Liver (tissue), 9 donors: Measurements from ENCODE around the gene LRRC7. TPM values are rescaled to one million over a fixed set of nuclear protein-coding genes. Genes with fewer than 3 reads are reported as not detected.

Source experiments
- DNase-seq: peaks from one replicate; pipeline ENCODE4 v3.0.0-alpha.2; 2017; ENCODE audit warnings: low spot score
- H3K27ac ChIP-seq, 2 donors: one replicate each; pipeline ENCODE4 v1.7.0; 2013; ENCODE audit warnings: inconsistent platforms in 2 of 2, low read length in 2 of 2, control low read depth in 1 of 2, low read depth in 1 of 2, mild to moderate bottlenecking in 1 of 2
- H3K27me3 ChIP-seq, 4 donors: one replicate each; pipeline versions ENCODE4 v1.6.1 to v1.7.0; 2013; ENCODE audit warnings: low read length in 3 of 4, inconsistent platforms in 1 of 4, mild to moderate bottlenecking in 1 of 4, moderate library complexity in 1 of 4; ENCODE audit not compliant: control insufficient read depth in 4 of 4, insufficient read depth in 4 of 4
- H3K36me3 ChIP-seq, 4 donors: one replicate each; pipeline versions ENCODE4 v1.6.1 to v1.7.0; 2013; ENCODE audit warnings: low read length in 3 of 4, mild to moderate bottlenecking in 3 of 4, low read depth in 1 of 4, moderate library complexity in 1 of 4; ENCODE audit not compliant: control insufficient read depth in 4 of 4, insufficient read depth in 3 of 4
- H3K4me1 ChIP-seq, 4 donors: one replicate each; pipeline versions ENCODE4 v1.6.1 to v1.7.0; 2013; ENCODE audit warnings: low read length in 3 of 4, mild to moderate bottlenecking in 3 of 4, moderate library complexity in 1 of 4; ENCODE audit not compliant: control insufficient read depth in 4 of 4, insufficient read depth in 4 of 4
- H3K4me3 ChIP-seq, 3 donors: one replicate each; pipeline versions ENCODE4 v1.6.1 to v1.7.0; 2013; ENCODE audit warnings: low read length in 3 of 3, control low read depth in 1 of 3, low read depth in 1 of 3, mild to moderate bottlenecking in 1 of 3
- H3K9ac ChIP-seq, 2 donors: one replicate each; pipeline ENCODE4 v1.7.0; 2013; ENCODE audit warnings: low read length in 2 of 2, mild to moderate bottlenecking in 2 of 2, moderate library complexity in 2 of 2, control low read depth in 1 of 2, low read depth in 1 of 2
- H3K9me3 ChIP-seq, 4 donors: one replicate each; pipeline versions ENCODE4 v1.6.1 to v1.7.0; 2013; ENCODE audit warnings: low read length in 3 of 4; ENCODE audit not compliant: control insufficient read depth in 4 of 4
- ATF3 ChIP-seq: IDR thresholded peaks from 2 replicates; pipeline ENCODE4 v1.6.1; 2016; ENCODE audit warnings: antibody characterized with exemption
- CTCF ChIP-seq: fragments of 150-350 bp; IDR thresholded peaks from 2 replicates; pipeline ENCODE4 v1.5.1; 2017; ENCODE audit warnings: improper control_type of control experiment, low read depth, low read length; ENCODE audit not compliant: missing input control
- EGR1 ChIP-seq, 2 donors: IDR thresholded peaks; 2 replicates each; pipeline ENCODE4 v1.6.1; 2016 to 2018; ENCODE audit warnings: antibody characterized with exemption in 2 of 2, low read depth in 2 of 2
- FOXA1 ChIP-seq: IDR thresholded peaks from 2 replicates; pipeline ENCODE4 v1.6.1; 2016; ENCODE audit warnings: antibody characterized with exemption
- FOXA2 ChIP-seq: IDR thresholded peaks from 2 replicates; pipeline ENCODE4 v1.6.1; 2016; ENCODE audit warnings: antibody characterized with exemption
- GABPA ChIP-seq, 2 donors: IDR thresholded peaks in 1 of 2; conservative IDR thresholded peaks in 1 of 2; 2 replicates each; pipeline ENCODE4 v1.6.1; 2016; ENCODE audit warnings: antibody characterized with exemption in 2 of 2, mild to moderate bottlenecking in 1 of 2, moderate library complexity in 1 of 2
- HNF4A ChIP-seq, 2 donors: conservative IDR thresholded peaks; 2 replicates each; pipeline ENCODE4 v1.6.1; 2016; ENCODE audit warnings: antibody characterized with exemption in 2 of 2, mild to moderate bottlenecking in 2 of 2
- HNF4G ChIP-seq: IDR thresholded peaks from 2 replicates; pipeline ENCODE4 v1.6.1; 2016; ENCODE audit warnings: antibody characterized with exemption
- JUND ChIP-seq, 2 donors: IDR thresholded peaks; 2 replicates each; pipeline ENCODE4 v1.6.1; 2016; ENCODE audit warnings: antibody characterized with exemption in 2 of 2
- MAX ChIP-seq: IDR thresholded peaks from 2 replicates; pipeline ENCODE4 v1.6.1; 2016; ENCODE audit warnings: antibody characterized with exemption
- NR2F2 ChIP-seq: IDR thresholded peaks from 2 replicates; pipeline ENCODE4 v1.6.1; 2016; ENCODE audit warnings: antibody characterized with exemption
- RAD21 ChIP-seq, 2 donors: IDR thresholded peaks; 2 replicates each; pipeline ENCODE4 v1.6.1; 2016; ENCODE audit warnings: antibody characterized with exemption in 2 of 2, mild to moderate bottlenecking in 2 of 2
- REST ChIP-seq: IDR thresholded peaks from 2 replicates; pipeline ENCODE4 v1.6.1; 2016; ENCODE audit warnings: antibody characterized with exemption, mild to moderate bottlenecking
- RXRA ChIP-seq, 2 donors: IDR thresholded peaks; 2 replicates each; pipeline ENCODE4 v1.6.1; 2017 to 2018; ENCODE audit warnings: antibody characterized with exemption in 2 of 2, mild to moderate bottlenecking in 1 of 2
- SP1 ChIP-seq: IDR thresholded peaks from 2 replicates; pipeline ENCODE4 v1.6.1; 2018; ENCODE audit warnings: antibody characterized with exemption, mild to moderate bottlenecking
- TAF1 ChIP-seq: conservative IDR thresholded peaks from 2 replicates; pipeline ENCODE4 v1.6.1; 2016; ENCODE audit warnings: antibody characterized with exemption, mild to moderate bottlenecking
- YY1 ChIP-seq: IDR thresholded peaks from 2 replicates; pipeline ENCODE4 v1.6.1; 2016; ENCODE audit warnings: antibody characterized with exemption, mild to moderate bottlenecking
- ZBTB33 ChIP-seq: IDR thresholded peaks from 2 replicates; pipeline ENCODE4 v1.6.1; 2016; ENCODE audit warnings: antibody characterized with exemption
- WGBS: extraction: QIAGEN DNeasy Blood & Tissue Kit; methylation state at CpG from one replicate; pipeline ENCODE4 v1.1.7; 2013; 5-methylcytosine and 5-hydroxymethylcytosine counted together
- polyA plus RNA-seq, 2 donors: library from polyadenylated mRNA; stranded (reverse) in 1 of 2; unstranded in 1 of 2; fragments of 200-250 nt in 1 of 2; fragments of >200 nt in 1 of 2; fragmentation: Nextera tagmentation in 1 of 2; extraction: Ambion mirVana in 1 of 2; gene quantifications; one replicate each; pipeline versions ENCODE4 v1.2.1 to v1.2.3, GENCODE V29; 2013 to 2015
- total RNA-seq, 2 donors: library from RNA; depleted of rRNA; stranded (reverse); fragments of >200 nt; gene quantifications; one replicate each; pipeline ENCODE4 v1.2.3, GENCODE V29; 2014
- donor health status: healthy.
- donor health status: healthy.
- donor health status: healthy.
- donor health status: healthy.
- donor health status: healthy.

LRRC7 gene
- total and polyA plus RNA-seq, 4 donors: 0.08 to 1.1 (median 0.67) TPM

GRCh38 chr1:69519006-69519405 lies 48.7 kb upstream of the LRRC7 start:
- Histone ChIP-seq H3K36me3 (no peaks in the 10 kb centered on the region), H3K9me3 (no peaks in the 10 kb centered on the region), H3K9ac (no peak overlapping the region), H3K27me3 (no peaks in the 10 kb centered on the region), H3K27ac (no peak overlapping the region), H3K4me3 (no peak overlapping the region), H3K4me1 (no peaks in the 10 kb centered on the region)
- TF ChIP-seq ATF3 (no peak), EGR1 (IDR thresholded peaks at IDR 0.05; ENCODE audit: low read depth in 2 of 2) (no peak), JUND (IDR thresholded peaks at IDR 0.05) (no peak), RXRA (IDR thresholded peaks at IDR 0.05) (no peak), CTCF (no peak), FOXA1 (no peak), FOXA2 (no peak), ZBTB33 (no peak), YY1 (no peak), GABPA (IDR thresholded peaks at IDR 0.05 in 1 of 2, conservative IDR thresholded peaks at IDR 0.05 in 1 of 2) (no peak), HNF4G (no peak), SP1 (no peak), TAF1 (no peak), RAD21 (IDR thresholded peaks at IDR 0.05) (no peak), HNF4A (conservative IDR thresholded peaks at IDR 0.05) (no peak)
- DNase-seq: no peak
- 82% methylated on average over 3 of the region's 3 CpGs for WGBS

- WGBS: 68% methylated on average over 5 of the region's 5 CpGs
- H3K4me1 ChIP-seq: no peaks in the 10 kb centered on the region
- no peak for TF ChIP-seq RXRA (IDR thresholded peaks at IDR 0.05)
- TF ChIP-seq YY1: no peak
- TF ChIP-seq ATF3: no peak
- no peak for TF ChIP-seq MAX
- no peak for TF ChIP-seq CTCF
- TF ChIP-seq JUND (IDR thresholded peaks at IDR 0.05): no peak
- TF ChIP-seq TAF1: no peak
- TF ChIP-seq FOXA2: no peak
- TF ChIP-seq HNF4G: no peak
- no peak for TF ChIP-seq REST
- no peak for TF ChIP-seq EGR1 (IDR thresholded peaks at IDR 0.05; ENCODE audit: low read depth in 2 of 2)
- TF ChIP-seq FOXA1: no peak
- no peak for TF ChIP-seq HNF4A (conservative IDR thresholded peaks at IDR 0.05)
- no peak for TF ChIP-seq SP1
- TF ChIP-seq GABPA (IDR thresholded peaks at IDR 0.05 in 1 of 2, conservative IDR thresholded peaks at IDR 0.05 in 1 of 2): no peak
- TF ChIP-seq RAD21 (IDR thresholded peaks at IDR 0.05): no peak
- TF ChIP-seq NR2F2: no peak
- TF ChIP-seq ZBTB33: no peak
Observed at GRCh38 chr1:69520326-69520725, 47.4 kb upstream of the LRRC7 start.

More at GRCh38 chr1:69520326-69520725, 47.4 kb upstream of the LRRC7 start:
- H3K27me3 ChIP-seq: no peaks in the 10 kb centered on the region
- no peak overlapping the region for H3K9ac ChIP-seq
- no peaks in the 10 kb centered on the region for H3K36me3 ChIP-seq
- H3K4me3 ChIP-seq: no peak overlapping the region
- H3K27ac ChIP-seq: no peak overlapping the region
- H3K9me3 ChIP-seq: no peaks in the 10 kb centered on the region
- no peak for DNase-seq
